HG03175 (cell line): ENCODE measurements around the gene ACO1.

Experiments
- ATAC-seq: cut with Tn5 transposase; IDR thresholded peaks from one replicate; pipeline ENCODE4 v1.9.1; 2021; ENCODE audit warnings: mild to moderate bottlenecking, moderate library complexity; ENCODE audit not compliant: unreplicated experiment

Gene ACO1

GRCh38 chr9:32382565-32383320, 1.7 kb upstream of the ACO1 start:
- ATAC-seq = no peak

GRCh38 chr9:32384002-32384363, 460 bp upstream of the ACO1 start:
- ATAC-seq = no peak

GRCh38 chr9:32385152-32385884, 875 bp downstream of the ACO1 start:
- ATAC-seq = no peak

GRCh38 chr9:32385885-32386283, 1.4 kb downstream of the ACO1 start:
- ATAC-seq = no peak

GRCh38 chr9:32387256-32387655, 2.8 kb downstream of the ACO1 start:
- ATAC-seq = no peak

GRCh38 chr9:32389365-32389764, 4.9 kb downstream of the ACO1 start:
- ATAC-seq = no peak

GRCh38 chr9:32393911-32394310, 9.5 kb downstream of the ACO1 start:
- no peak for ATAC-seq

GRCh38 chr9:32394381-32395049, 10.1 kb downstream of the ACO1 start:
- no peak for ATAC-seq

- no peak for ATAC-seq
These were observed 11.2 kb downstream of the ACO1 start for GRCh38 chr9:32395510-32396216.

- ATAC-seq = no peak
These were observed 13.8 kb downstream of the ACO1 start for GRCh38 chr9:32398207-32398606.

GRCh38 chr9:32399110-32399815, 14.8 kb downstream of the ACO1 start:
- ATAC-seq = no peak

- ATAC-seq = no peak
These were observed 17.0 kb downstream of the ACO1 start for GRCh38 chr9:32401488-32401887.

- ATAC-seq = no peak
These were observed 19.3 kb downstream of the ACO1 start for GRCh38 chr9:32403567-32404260.

GRCh38 chr9:32404402-32404801, 20.0 kb downstream of the ACO1 start:
- no peak for ATAC-seq

- ATAC-seq = no peak
These were observed 20.4 kb downstream of the ACO1 start for GRCh38 chr9:32404856-32405255.

- no peak for ATAC-seq
These were observed 21.1 kb downstream of the ACO1 start for GRCh38 chr9:32405506-32405905.

- ATAC-seq = no peak
These were observed 21.6 kb downstream of the ACO1 start for GRCh38 chr9:32406046-32406445.

- no peak for ATAC-seq
These were observed 27.3 kb downstream of the ACO1 start for GRCh38 chr9:32411753-32412152.

- ATAC-seq = no peak
These were observed 28.0 kb downstream of the ACO1 start for GRCh38 chr9:32412440-32412839.

- no peak for ATAC-seq
These were observed 29.0 kb downstream of the ACO1 start for GRCh38 chr9:32413424-32413823.
